Neural cell (in vitro differentiated cells): ENCODE measurements around the gene OVOL1. TPM values are rescaled to one million over a fixed set of nuclear protein-coding genes. Genes with fewer than 3 reads are reported as not detected.

Experiments
- H2AFZ ChIP-seq: fragments of 200-600, 300-800 bp; sonication (generic), shearing (Covaris generic); 2 replicates; pipeline ENCODE4 v1.6.0; 2014; ENCODE audit warnings: low read depth, mild to moderate bottlenecking, antibody characterized with exemption, low read length, moderate library complexity
- H3F3A ChIP-seq: fragments of 200-600 bp; shearing (Covaris generic); 2 replicates; pipeline ENCODE4 v1.6.1; 2016; ENCODE audit warnings: mild to moderate bottlenecking, moderate library complexity, mixed read lengths, antibody characterized with exemption, low read length; ENCODE audit not compliant: insufficient read depth, poor library complexity, severe bottlenecking
- H3K27ac ChIP-seq: fragments of 200-600, 300-800 bp; sonication (generic), shearing (Covaris generic); 2 replicates; pipeline ENCODE4 v1.5.1; 2014; ENCODE audit warnings: mild to moderate bottlenecking, low read length, moderate library complexity
- H3K27me3 ChIP-seq: fragments of 300-800, 200-600 bp; sonication (generic), shearing (Covaris generic); 2 replicates; pipeline ENCODE4 v1.6.0; 2014; ENCODE audit warnings: mild to moderate bottlenecking, low read depth, low read length, moderate library complexity; ENCODE audit not compliant: insufficient read depth
- H3K36me3 ChIP-seq: fragments of 300-800, 200-600 bp; sonication (generic), shearing (Covaris generic); 2 replicates; pipeline ENCODE4 v1.5.1; 2014; ENCODE audit warnings: mild to moderate bottlenecking, antibody characterized with exemption, low read length, moderate library complexity; ENCODE audit not compliant: insufficient read depth
- H3K4me2 ChIP-seq: fragments of 300-800, 200-600 bp; sonication (generic), shearing (Covaris generic); 2 replicates; pipeline ENCODE4 v1.6.0; 2014; ENCODE audit warnings: mild to moderate bottlenecking, low read length
- H3K4me3 ChIP-seq: fragments of 300-800, 200-600 bp; sonication (generic), shearing (Covaris generic); 2 replicates; pipeline ENCODE4 v1.5.1; 2014; ENCODE audit warnings: mild to moderate bottlenecking, low read length, moderate library complexity
- H3K79me2 ChIP-seq: fragments of 200-600 bp; shearing (Covaris generic); replicated peaks from 2 replicates; pipeline ENCODE4 v1.6.0; 2014; ENCODE audit warnings: mild to moderate bottlenecking, low read length, moderate library complexity; ENCODE audit not compliant: insufficient read depth
- H3K9ac ChIP-seq: fragments of 300-800, 200-600 bp; sonication (generic), shearing (Covaris generic); 2 replicates; pipeline ENCODE4 v1.6.1; 2016; ENCODE audit warnings: mild to moderate bottlenecking, low read length, mixed read lengths
- H3K9me2 ChIP-seq: fragments of 200-600 bp; shearing (Covaris generic); 2 replicates; pipeline ENCODE4 v1.6.1; 2016; ENCODE audit warnings: mild to moderate bottlenecking, low read length, mixed read lengths; ENCODE audit not compliant: insufficient read depth
- H3K9me3 ChIP-seq: fragments of 200-600, 300-800 bp; sonication (generic), shearing (Covaris generic); 2 replicates; pipeline ENCODE4 v1.6.1; 2016; ENCODE audit warnings: mild to moderate bottlenecking, mixed run types, low read length, moderate library complexity, mixed read lengths
- H4K20me1 ChIP-seq: fragments of 200-600 bp; shearing (Covaris generic); 2 replicates; pipeline ENCODE4 v1.6.1; 2016; ENCODE audit warnings: mild to moderate bottlenecking, mixed run types; ENCODE audit not compliant: insufficient read depth
- EP300 ChIP-seq: fragments of 450-650 bp; conservative IDR thresholded peaks from 2 replicates; pipeline ENCODE4 v1.6.1; 2014; ENCODE audit warnings: antibody characterized with exemption, mild to moderate bottlenecking, moderate library complexity; ENCODE audit not compliant: poor library complexity, severe bottlenecking
- EZH2 ChIP-seq: fragments of 200-600, 300-800 bp; shearing (Covaris generic), sonication (generic); IDR thresholded peaks from 2 replicates; pipeline ENCODE4 v1.6.1; 2014; ENCODE audit warnings: antibody characterized with exemption, low read length, borderline replicate concordance, mild to moderate bottlenecking; ENCODE audit not compliant: insufficient read depth, poor library complexity, severe bottlenecking
- MXI1 ChIP-seq: fragments of 450-650 bp; conservative IDR thresholded peaks from 2 replicates; pipeline ENCODE4 v1.6.1; 2014; ENCODE audit warnings: antibody characterized with exemption, mild to moderate bottlenecking; ENCODE audit not compliant: poor library complexity, severe bottlenecking
- POLR2AphosphoS5 ChIP-seq: IDR thresholded peaks from 2 replicates; pipeline ENCODE4 v1.6.1; 2012
- RAD21 ChIP-seq: fragments of 450-650 bp; conservative IDR thresholded peaks from 2 replicates; pipeline ENCODE4 v1.6.1; 2014; ENCODE audit warnings: antibody characterized with exemption, mild to moderate bottlenecking, moderate library complexity
- REST ChIP-seq: IDR thresholded peaks from 2 replicates; pipeline ENCODE4 v1.6.1; 2012; ENCODE audit warnings: borderline replicate concordance
- SMC3 ChIP-seq: fragments of 450-650 bp; conservative IDR thresholded peaks from 2 replicates; pipeline ENCODE4 v1.6.1; 2014; ENCODE audit warnings: antibody characterized with exemption, mild to moderate bottlenecking, moderate library complexity; ENCODE audit not compliant: poor library complexity
- TAF1 ChIP-seq: IDR thresholded peaks from 2 replicates; pipeline ENCODE4 v1.6.1; 2012; ENCODE audit warnings: low read depth
- polyA plus RNA-seq: library from polyadenylated mRNA; depleted of rRNA; stranded (reverse); fragments of >200 nt; gene quantifications from 2 replicates; pipeline ENCODE4 v1.2.3, GENCODE V29; 2014
- TF ChIP-seq, protein P1 (sequence below): fragments of 450-650 bp; IDR thresholded peaks from 2 replicates; pipeline ENCODE4 v1.5.1; 2014; ENCODE audit warnings: antibody characterized with exemption, mild to moderate bottlenecking, moderate library complexity; ENCODE audit not compliant: poor library complexity, severe bottlenecking

The OVOL1 gene
- polyA plus RNA-seq, 1 donor from 2014 or later = not detected

- Histone ChIP-seq H3K4me2 (peak overlapping the region; percentile 74), H3K9me3 (no peaks in the 10 kb centered on the region), H3K9ac (peak overlapping the region; percentile 66), H3K27me3 (no peaks in the 10 kb centered on the region), H3K36me3 (no peaks in the 10 kb centered on the region), H3K27ac (no peak overlapping the region), H3K9me2 (no peaks in the 10 kb centered on the region), H3K79me2 (no peaks in the 10 kb centered on the region), H3F3A (no peaks in the 10 kb centered on the region), H3K4me3 (peak overlapping the region; percentile 64), H4K20me1 (no peaks in the 10 kb centered on the region), H2AFZ (peak overlapping the region; percentile 41)
- TF ChIP-seq SMC3 (no peak), TAF1 (no peak), EP300 (no peak)
Measured at GRCh38 chr11:65817312-65817834, 30.5 kb downstream of the OVOL1 start.

- Histone ChIP-seq H3K4me3 (peak overlapping the region; percentile 64), H3K79me2 (no peaks in the 10 kb centered on the region), H3K27ac (no peak overlapping the region), H3K4me2 (peak overlapping the region; percentile 74), H3F3A (no peaks in the 10 kb centered on the region), H3K9me2 (no peaks in the 10 kb centered on the region), H3K36me3 (no peaks in the 10 kb centered on the region), H4K20me1 (no peaks in the 10 kb centered on the region), H3K9ac (peak overlapping the region; percentile 66), H3K27me3 (no peaks in the 10 kb centered on the region), H3K9me3 (no peaks in the 10 kb centered on the region), H2AFZ (peak overlapping the region; percentile 41)
- TF ChIP-seq TAF1 (no peak), SMC3 (peak; percentile 77), RAD21 (peak; percentile 80), REST (no peak), POLR2AphosphoS5 (peak; percentile 1), EP300 (peak; percentile 26), MXI1 (peak; percentile 71), EZH2 (no peak)
- TF ChIP-seq, protein P1, sequence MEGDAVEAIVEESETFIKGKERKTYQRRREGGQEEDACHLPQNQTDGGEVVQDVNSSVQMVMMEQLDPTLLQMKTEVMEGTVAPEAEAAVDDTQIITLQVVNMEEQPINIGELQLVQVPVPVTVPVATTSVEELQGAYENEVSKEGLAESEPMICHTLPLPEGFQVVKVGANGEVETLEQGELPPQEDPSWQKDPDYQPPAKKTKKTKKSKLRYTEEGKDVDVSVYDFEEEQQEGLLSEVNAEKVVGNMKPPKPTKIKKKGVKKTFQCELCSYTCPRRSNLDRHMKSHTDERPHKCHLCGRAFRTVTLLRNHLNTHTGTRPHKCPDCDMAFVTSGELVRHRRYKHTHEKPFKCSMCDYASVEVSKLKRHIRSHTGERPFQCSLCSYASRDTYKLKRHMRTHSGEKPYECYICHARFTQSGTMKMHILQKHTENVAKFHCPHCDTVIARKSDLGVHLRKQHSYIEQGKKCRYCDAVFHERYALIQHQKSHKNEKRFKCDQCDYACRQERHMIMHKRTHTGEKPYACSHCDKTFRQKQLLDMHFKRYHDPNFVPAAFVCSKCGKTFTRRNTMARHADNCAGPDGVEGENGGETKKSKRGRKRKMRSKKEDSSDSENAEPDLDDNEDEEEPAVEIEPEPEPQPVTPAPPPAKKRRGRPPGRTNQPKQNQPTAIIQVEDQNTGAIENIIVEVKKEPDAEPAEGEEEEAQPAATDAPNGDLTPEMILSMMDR = peak; percentile 94
Measured at GRCh38 chr11:65817835-65818680, 31.2 kb downstream of the OVOL1 start.
